Measurements from ENCODE around the gene C11orf21. TPM values are rescaled to one million over a fixed set of nuclear protein-coding genes. Genes with fewer than 3 reads are reported as not detected.
"Not testable (repeated sequence)": the region's sequence is repeated elsewhere in the genome, so short reads cannot be mapped to it uniquely, and the experiment has no call there.

The C11orf21 gene
- total and polyA plus RNA-seq, 2 donors: 2.4 to 18.9 TPM

GRCh38 chr11:2286350-2286749, 15.4 kb downstream of the C11orf21 start:
- H3K36me3 ChIP-seq (ENCODE audit: control insufficient read depth in 2 of 2, insufficient read depth in 2 of 2, low read length in 1 of 2); H3K27ac ChIP-seq (ENCODE audit: low read depth in 1 of 2, low read length in 1 of 2); H3K27me3 ChIP-seq (ENCODE audit: control insufficient read depth in 2 of 2, insufficient read depth in 1 of 2, low read length in 1 of 2); H3K4me1 ChIP-seq (ENCODE audit: control insufficient read depth in 2 of 2, insufficient read depth in 2 of 2, low read length in 2 of 2); H3K9me3 ChIP-seq (ENCODE audit: control insufficient read depth in 2 of 2, insufficient read depth in 1 of 2, low read length in 1 of 2); DNase-seq (ENCODE audit: low read depth in 6 of 9, low spot score in 9 of 9); H3K4me3 ChIP-seq (ENCODE audit: low read length in 2 of 2): not testable (repeated sequence)
- 92% methylated on average over 11 of the region's 13 CpGs for WGBS

DNA sequence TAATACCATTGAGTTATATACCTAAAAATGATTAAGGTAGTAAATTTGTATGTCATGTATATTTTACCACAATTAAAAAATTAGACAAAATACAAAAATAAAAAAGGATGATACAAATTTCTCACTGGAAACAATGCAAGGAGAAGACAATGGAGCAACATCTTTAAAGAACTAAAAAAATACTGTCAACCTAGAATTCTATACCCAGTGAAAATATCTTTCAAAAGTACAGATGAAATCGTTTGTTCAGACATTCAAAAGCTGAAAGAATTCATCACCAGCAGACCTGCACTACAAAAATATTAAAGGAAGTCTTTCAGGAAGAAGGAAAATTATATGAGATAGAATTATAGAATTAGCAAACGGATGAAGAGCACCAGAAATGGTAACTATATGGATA, 21.5 kb downstream of the C11orf21 start:
- H3K27me3 ChIP-seq (ENCODE audit: control insufficient read depth in 2 of 2, insufficient read depth in 1 of 2, low read length in 1 of 2): peaks cover 0 to 3% of the 10 kb centered on the region in 2 donors

DNA sequence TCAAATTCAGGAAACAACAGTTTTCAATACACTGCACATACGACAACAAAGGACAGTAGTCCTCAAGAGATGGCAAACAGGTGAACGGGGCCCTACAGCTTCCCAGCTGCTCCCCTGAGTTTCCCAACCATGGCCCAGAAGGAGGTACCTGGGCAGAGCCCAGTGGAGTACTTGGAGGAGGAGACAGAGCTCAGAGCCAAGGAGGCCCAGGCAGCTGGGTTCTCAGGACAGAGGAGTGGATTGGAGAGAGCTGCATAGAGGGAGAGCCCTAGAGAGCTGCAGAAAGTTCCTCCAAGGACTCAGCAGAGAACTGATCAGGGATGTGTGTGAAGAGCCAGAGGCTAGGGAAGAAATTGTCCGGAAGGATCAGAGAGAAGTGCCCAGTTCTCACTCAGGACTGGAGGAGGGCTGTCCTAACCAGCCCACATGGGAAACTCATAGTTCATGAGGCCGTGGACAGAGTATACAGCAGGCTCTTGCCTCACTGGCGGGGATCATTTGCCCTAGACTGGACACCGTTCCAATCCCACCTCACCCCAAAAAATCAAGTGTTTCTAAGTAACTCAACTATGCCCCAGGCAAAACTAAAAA, 23.7 kb downstream of the C11orf21 start:
- Histone ChIP-seq H3K4me3 (ENCODE audit: low read length in 2 of 2) (no peak overlapping the region), H3K36me3 (ENCODE audit: control insufficient read depth in 2 of 2, insufficient read depth in 2 of 2, low read length in 1 of 2) (no peaks in the 10 kb centered on the region), H3K4me1 (ENCODE audit: control insufficient read depth in 2 of 2, insufficient read depth in 2 of 2, low read length in 2 of 2) (no peaks in the 10 kb centered on the region), H3K9me3 (ENCODE audit: control insufficient read depth in 2 of 2, insufficient read depth in 1 of 2, low read length in 1 of 2) (no peaks in the 10 kb centered on the region), H3K27ac (ENCODE audit: low read depth in 1 of 2, low read length in 1 of 2) (no peak overlapping the region), H3K27me3 (ENCODE audit: control insufficient read depth in 2 of 2, insufficient read depth in 1 of 2, low read length in 1 of 2) (peaks cover 0 to 9% of the 10 kb centered on the region in 2 donors)
- WGBS: 96% methylated on average over 6 of the region's 6 CpGs
- DNase-seq (ENCODE audit: low read depth in 6 of 9, low spot score in 9 of 9): no peak

More for the DNA sequence above, 21.5 kb downstream of the C11orf21 start:
- H3K4me3 ChIP-seq (ENCODE audit: low read length in 2 of 2): no peak overlapping the region
- H3K9me3 ChIP-seq (ENCODE audit: control insufficient read depth in 2 of 2, insufficient read depth in 1 of 2, low read length in 1 of 2): no peaks in the 10 kb centered on the region
- H3K36me3 ChIP-seq (ENCODE audit: control insufficient read depth in 2 of 2, insufficient read depth in 2 of 2, low read length in 1 of 2): no peaks in the 10 kb centered on the region
- H3K4me1 ChIP-seq (ENCODE audit: control insufficient read depth in 2 of 2, insufficient read depth in 2 of 2, low read length in 2 of 2): no peaks in the 10 kb centered on the region
- WGBS: 88% methylated on average over 2 of the region's 2 CpGs
- H3K27ac ChIP-seq (ENCODE audit: low read depth in 1 of 2, low read length in 1 of 2): no peak overlapping the region
- no peak for DNase-seq (ENCODE audit: low read depth in 6 of 9, low spot score in 9 of 9)

DNA sequence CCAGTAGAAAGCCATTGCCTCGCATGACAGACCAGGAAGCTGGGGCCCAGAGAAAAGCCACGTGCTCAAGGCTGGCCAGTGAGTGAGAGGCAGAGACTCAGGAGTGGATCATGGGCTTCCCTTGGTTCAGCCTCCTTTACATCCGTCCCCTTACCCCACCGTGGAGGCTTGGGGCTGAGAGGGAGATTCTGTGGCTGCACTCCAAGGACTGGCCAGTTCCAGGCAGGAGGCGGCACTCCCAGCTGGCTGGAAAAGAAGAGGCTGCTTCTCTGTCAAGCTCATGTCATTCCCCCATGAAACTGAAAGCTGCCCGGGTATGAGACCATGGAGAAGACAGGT, 24.7 kb downstream of the C11orf21 start:
- WGBS: 73% methylated on average over 6 of the region's 6 CpGs
- Histone ChIP-seq H3K4me3 (ENCODE audit: low read length in 2 of 2) (no peak overlapping the region), H3K9me3 (ENCODE audit: control insufficient read depth in 2 of 2, insufficient read depth in 1 of 2, low read length in 1 of 2) (no peaks in the 10 kb centered on the region), H3K27ac (ENCODE audit: low read depth in 1 of 2, low read length in 1 of 2) (no peak overlapping the region), H3K27me3 (ENCODE audit: control insufficient read depth in 2 of 2, insufficient read depth in 1 of 2, low read length in 1 of 2) (peaks cover under 1 to 19% of the 10 kb centered on the region in 2 donors), H3K36me3 (ENCODE audit: control insufficient read depth in 2 of 2, insufficient read depth in 2 of 2, low read length in 1 of 2) (no peaks in the 10 kb centered on the region), H3K4me1 (ENCODE audit: control insufficient read depth in 2 of 2, insufficient read depth in 2 of 2, low read length in 2 of 2) (no peaks in the 10 kb centered on the region)
- DNase-seq (ENCODE audit: low read depth in 6 of 9, low spot score in 9 of 9): no peak

- H3K27me3 ChIP-seq (ENCODE audit: control insufficient read depth in 2 of 2, insufficient read depth in 1 of 2, low read length in 1 of 2): peaks cover 6 to 25% of the 10 kb centered on the region in 2 donors
- H3K27ac ChIP-seq (ENCODE audit: low read depth in 1 of 2, low read length in 1 of 2): no peak overlapping the region
- H3K4me3 ChIP-seq (ENCODE audit: low read length in 2 of 2): no peak overlapping the region
- DNase-seq (ENCODE audit: low read depth in 6 of 9, low spot score in 9 of 9): no peak
- H3K36me3 ChIP-seq (ENCODE audit: control insufficient read depth in 2 of 2, insufficient read depth in 2 of 2, low read length in 1 of 2): no peaks in the 10 kb centered on the region
- 95% methylated on average over 14 of the region's 14 CpGs for WGBS
- no peaks in the 10 kb centered on the region for H3K9me3 ChIP-seq (ENCODE audit: control insufficient read depth in 2 of 2, insufficient read depth in 1 of 2, low read length in 1 of 2)
- H3K4me1 ChIP-seq (ENCODE audit: control insufficient read depth in 2 of 2, insufficient read depth in 2 of 2, low read length in 2 of 2): no peaks in the 10 kb centered on the region
Measured at GRCh38 chr11:2276280-2277007, 25.3 kb downstream of the C11orf21 start.

- Histone ChIP-seq H3K9me3 (ENCODE audit: control insufficient read depth in 2 of 2, insufficient read depth in 1 of 2, low read length in 1 of 2) (no peaks in the 10 kb centered on the region), H3K4me1 (ENCODE audit: control insufficient read depth in 2 of 2, insufficient read depth in 2 of 2, low read length in 2 of 2) (peaks cover 0 to 1% of the 10 kb centered on the region in 2 donors), H3K36me3 (ENCODE audit: control insufficient read depth in 2 of 2, insufficient read depth in 2 of 2, low read length in 1 of 2) (no peaks in the 10 kb centered on the region), H3K27me3 (ENCODE audit: control insufficient read depth in 2 of 2, insufficient read depth in 1 of 2, low read length in 1 of 2) (peaks cover 15 to 33% of the 10 kb centered on the region in 2 donors), H3K4me3 (ENCODE audit: low read length in 2 of 2) (no peak overlapping the region), H3K27ac (ENCODE audit: low read depth in 1 of 2, low read length in 1 of 2) (no peak overlapping the region)
- DNase-seq (ENCODE audit: low read depth in 6 of 9, low spot score in 9 of 9): no peak
- 96% methylated on average over 30 of the region's 30 CpGs for WGBS
Measured at GRCh38 chr11:2275334-2276279, 26.1 kb downstream of the C11orf21 start.

GRCh38 chr11:2273771-2274170, 27.9 kb downstream of the C11orf21 start:
- DNase-seq (ENCODE audit: low read depth in 6 of 9, low spot score in 9 of 9): no peak
- no peaks in the 10 kb centered on the region for H3K36me3 ChIP-seq (ENCODE audit: control insufficient read depth in 2 of 2, insufficient read depth in 2 of 2, low read length in 1 of 2)
- 92% methylated on average over 12 of the region's 12 CpGs for WGBS
- H3K4me1 ChIP-seq (ENCODE audit: control insufficient read depth in 2 of 2, insufficient read depth in 2 of 2, low read length in 2 of 2): peaks cover 3 to 6% of the 10 kb centered on the region in 2 donors
- H3K27ac ChIP-seq (ENCODE audit: low read depth in 1 of 2, low read length in 1 of 2): no peak overlapping the region
- H3K9me3 ChIP-seq (ENCODE audit: control insufficient read depth in 2 of 2, insufficient read depth in 1 of 2, low read length in 1 of 2): no peaks in the 10 kb centered on the region
- H3K4me3 ChIP-seq (ENCODE audit: low read length in 2 of 2): no peak overlapping the region
- H3K27me3 ChIP-seq (ENCODE audit: control insufficient read depth in 2 of 2, insufficient read depth in 1 of 2, low read length in 1 of 2): peaks cover 33 to 51% of the 10 kb centered on the region in 2 donors

GRCh38 chr11:2273311-2273710, 28.4 kb downstream of the C11orf21 start:
- H3K4me1 ChIP-seq (ENCODE audit: control insufficient read depth in 2 of 2, insufficient read depth in 2 of 2, low read length in 2 of 2): peaks cover 3 to 8% of the 10 kb centered on the region in 2 donors
- 90% methylated on average over 15 of the region's 15 CpGs for WGBS
- no peak overlapping the region for H3K4me3 ChIP-seq (ENCODE audit: low read length in 2 of 2)
- H3K27ac ChIP-seq (ENCODE audit: low read depth in 1 of 2, low read length in 1 of 2): no peak overlapping the region
- no peaks in the 10 kb centered on the region for H3K9me3 ChIP-seq (ENCODE audit: control insufficient read depth in 2 of 2, insufficient read depth in 1 of 2, low read length in 1 of 2)
- peaks cover 38 to 56% of the 10 kb centered on the region in 2 donors for H3K27me3 ChIP-seq (ENCODE audit: control insufficient read depth in 2 of 2, insufficient read depth in 1 of 2, low read length in 1 of 2)
- H3K36me3 ChIP-seq (ENCODE audit: control insufficient read depth in 2 of 2, insufficient read depth in 2 of 2, low read length in 1 of 2): no peaks in the 10 kb centered on the region
- no peak for DNase-seq (ENCODE audit: low read depth in 6 of 9, low spot score in 9 of 9)

GRCh38 chr11:2272946-2273280, 28.8 kb downstream of the C11orf21 start:
- H3K4me1 ChIP-seq (ENCODE audit: control insufficient read depth in 2 of 2, insufficient read depth in 2 of 2, low read length in 2 of 2): peaks cover 3 to 8% of the 10 kb centered on the region in 2 donors
- no peak overlapping the region for H3K4me3 ChIP-seq (ENCODE audit: low read length in 2 of 2)
- H3K9me3 ChIP-seq (ENCODE audit: control insufficient read depth in 2 of 2, insufficient read depth in 1 of 2, low read length in 1 of 2): no peaks in the 10 kb centered on the region
- H3K27me3 ChIP-seq (ENCODE audit: control insufficient read depth in 2 of 2, insufficient read depth in 1 of 2, low read length in 1 of 2): peaks cover 42 to 58% of the 10 kb centered on the region in 2 donors
- H3K36me3 ChIP-seq (ENCODE audit: control insufficient read depth in 2 of 2, insufficient read depth in 2 of 2, low read length in 1 of 2): no peaks in the 10 kb centered on the region
- 88% methylated on average over 7 of the region's 7 CpGs for WGBS
- H3K27ac ChIP-seq (ENCODE audit: low read depth in 1 of 2, low read length in 1 of 2): no peak overlapping the region
- no peak for DNase-seq (ENCODE audit: low read depth in 6 of 9, low spot score in 9 of 9)

Data from thymus (tissue), 11 donors.